AG09309 (cell line): Measurements from ENCODE around the gene KCNK17.

ENCODE experiments used
- DNase-seq: peaks from one replicate; pipeline ENCODE4 v3.0.0-alpha.2; 2010; ENCODE audit warnings: low read depth
- H3K4me3 ChIP-seq: 2 replicates; pipeline ENCODE4 v1.5.1; 2011; ENCODE audit warnings: mild to moderate bottlenecking, low read depth, low read length, moderate library complexity; ENCODE audit not compliant: control insufficient read depth
- CTCF ChIP-seq: IDR thresholded peaks from 2 replicates; pipeline ENCODE4 v1.5.1; 2011; ENCODE audit warnings: mild to moderate bottlenecking, low read depth, low read length, inconsistent platforms; ENCODE audit not compliant: insufficient read depth, control insufficient read depth; ENCODE audit errors: missing control alignments

The KCNK17 gene

GRCh38 chr6:39327507-39327906, 13.3 kb upstream of the KCNK17 start:
- H3K4me3 ChIP-seq = no peak overlapping the region
- no peak for DNase-seq
- no peak for TF ChIP-seq CTCF

- H3K4me3 ChIP-seq = no peak within 1 kb of the TSS
- no peak for TF ChIP-seq CTCF
Observed at GRCh38 chr6:39322306-39322850, 8.2 kb upstream of the KCNK17 start, which contains the start of gene KCNK16. Gene KCNK16 (minus strand): TSS chr6:39322702. CDS start chr6:39322540, 162 bp downstream.

GRCh38 chr6:39321761-39322160, 7.5 kb upstream of the KCNK17 start:
- no peak overlapping the region for H3K4me3 ChIP-seq
- DNase-seq = no peak
- TF ChIP-seq CTCF = no peak

More at GRCh38 chr6:39322306-39322850, 8.2 kb upstream of the KCNK17 start, which contains the start of gene KCNK16:
- no peak for DNase-seq

GRCh38 chr6:39320363-39320984, 6.3 kb upstream of the KCNK17 start:
- no peak for TF ChIP-seq CTCF
- no peak overlapping the region for H3K4me3 ChIP-seq
- no peak for DNase-seq

GRCh38 chr6:39319621-39320362, 5.6 kb upstream of the KCNK17 start:
- TF ChIP-seq CTCF = no peak
- DNase-seq = no peak
- no peak overlapping the region for H3K4me3 ChIP-seq

GRCh38 chr6:39317256-39317655, 3.0 kb upstream of the KCNK17 start:
- DNase-seq = no peak
- no peak for TF ChIP-seq CTCF
- no peak overlapping the region for H3K4me3 ChIP-seq
